Measurements from ENCODE around the gene GRIK5. TPM values are rescaled to one million over a fixed set of nuclear protein-coding genes. Genes with fewer than 3 reads are reported as not detected.

GRIK5 gene
- total RNA-seq, 1 experiment from 2014 or later = 43.1 TPM

DNA sequence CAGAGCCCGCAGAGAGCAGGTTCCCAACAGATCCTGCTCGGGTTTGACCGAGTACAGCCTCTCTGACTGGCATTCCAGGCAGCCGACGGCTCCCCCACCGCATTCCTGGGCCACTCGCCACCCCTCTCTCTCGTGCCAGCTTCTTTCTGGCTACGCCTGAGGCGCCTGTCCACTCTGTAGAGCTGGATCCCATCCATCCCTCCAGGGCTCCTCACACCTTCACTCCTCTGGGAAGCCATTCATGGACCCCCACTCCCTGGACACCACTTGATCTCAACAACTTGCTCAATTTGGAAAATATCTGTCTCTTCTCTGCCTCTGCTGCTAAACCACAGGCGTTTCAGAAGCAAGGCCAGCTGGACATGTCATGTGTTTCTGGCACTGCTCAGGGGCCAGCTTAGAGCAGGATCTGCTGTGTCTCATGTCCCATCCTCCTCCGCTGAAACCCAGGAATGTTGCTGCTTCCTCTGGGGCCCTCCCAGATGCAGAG lies 45.3 kb downstream of the GRIK5 start:
- no peak overlapping the region for H3K4me2 ChIP-seq (ENCODE audit: insufficient read depth, insufficient read length, low read length)
- no peak for TF ChIP-seq CTCF (conservative IDR thresholded peaks at IDR 0.05)
- H3K27me3 ChIP-seq (ENCODE audit: insufficient read depth, low read length) = no peaks in the 10 kb centered on the region
- no peak overlapping the region for H3K27ac ChIP-seq (ENCODE audit: insufficient read length, low read depth, low read length)
- no peaks in the 10 kb centered on the region for H3K9me3 Mint-ChIP-seq
- no CpG with 5 or more reads among the region's 12 CpGs for WGBS (ENCODE audit: extremely low coverage, insufficient read length, low lambda C conversion rate)
- H3K9me3 ChIP-seq (ENCODE audit: control insufficient read depth, low read depth, low read length) = no peaks in the 10 kb centered on the region
- no peaks in the 10 kb centered on the region for H4K20me1 ChIP-seq (ENCODE audit: control insufficient read depth, insufficient read depth, insufficient read length)
- no peak overlapping the region for H3K56ac ChIP-seq (ENCODE audit: insufficient read length, low read depth, low read length)
- no peak overlapping the region for H3K18ac ChIP-seq (ENCODE audit: insufficient read length, low read depth, low read length)
- peaks cover 9 to 12% of the 10 kb centered on the region in 2 experiments for H3K4me1 Mint-ChIP-seq
- H3K27ac Mint-ChIP-seq = peak overlapping the region in 2 of 3 experiments; percentile 18 to 23; a peak in 1 of 7 replicates
- no peak overlapping the region for H4K8ac ChIP-seq (replicated peaks; ENCODE audit: insufficient read length, low read depth, low read length)
- H3K23me2 ChIP-seq (ENCODE audit: insufficient read length, low read depth, low read length, poor library complexity, severe bottlenecking) = no peaks in the 10 kb centered on the region
- H3T11ph ChIP-seq (ENCODE audit: low read length) = no peak overlapping the region
- no peak overlapping the region for H2AFZ ChIP-seq (ENCODE audit: low read length)
- H2BK120ac ChIP-seq (ENCODE audit: low read depth, low read length, poor library complexity, severe bottlenecking) = no peak overlapping the region
- H3K14ac ChIP-seq (ENCODE audit: insufficient read depth, low read length) = no peak overlapping the region
- H2BK20ac ChIP-seq (ENCODE audit: low read depth, low read length, poor library complexity, severe bottlenecking) = no peak overlapping the region
- H2BK15ac ChIP-seq (ENCODE audit: low read depth, low read length) = no peak overlapping the region
- no peak overlapping the region for H3K4me3 Mint-ChIP-seq
- H3K79me2 ChIP-seq (ENCODE audit: insufficient read depth, low read length) = no peaks in the 10 kb centered on the region
- H2BK12ac ChIP-seq (ENCODE audit: insufficient read length, low read depth, low read length) = no peak overlapping the region
- no peaks in the 10 kb centered on the region for H3K4me1 ChIP-seq (ENCODE audit: insufficient read depth, low read length)
- no peaks in the 10 kb centered on the region for H3K79me1 ChIP-seq (ENCODE audit: insufficient read depth, low read depth, low read length, poor library complexity, severe bottlenecking)
- no peak overlapping the region for H3K4ac ChIP-seq (ENCODE audit: low read depth, low read length)
- no peak overlapping the region for H3K23ac ChIP-seq (ENCODE audit: insufficient read length, low read depth, low read length)
- H3K36me3 Mint-ChIP-seq (ENCODE audit: insufficient read depth in 1 of 3, low read depth in 3 of 3) = peaks cover 26 to 52% (median 45%) of the 10 kb centered on the region in 3 experiments; a peak in 6 of 7 replicates
- H2BK5ac ChIP-seq (ENCODE audit: insufficient read length, low read length) = no peak overlapping the region
- no peak for DNase-seq
- H4K91ac ChIP-seq (ENCODE audit: insufficient read length, low read depth, low read length) = no peak overlapping the region
- H3K9ac ChIP-seq (ENCODE audit: extremely low read depth, insufficient read length, low read length) = no peak overlapping the region
- no peak overlapping the region for H2AK5ac ChIP-seq (ENCODE audit: insufficient read length, low read length)
- no peaks in the 10 kb centered on the region; the same call in 1 of the 2 replicates for H3K27me3 Mint-ChIP-seq (ENCODE audit: low read depth)
- H4K5ac ChIP-seq (ENCODE audit: insufficient read length, low read depth, low read length) = no peak overlapping the region

Data from H9 (cell line).